Neural cell (in vitro differentiated cells): ENCODE results near the gene SLC22A16. TPM values are rescaled to one million over a fixed set of nuclear protein-coding genes. Genes with fewer than 3 reads are reported as not detected.

Source experiments
- H2AFZ ChIP-seq: fragments of 200-600, 300-800 bp; sonication (generic), shearing (Covaris generic); 2 replicates; pipeline ENCODE4 v1.6.0; 2014; ENCODE audit warnings: low read depth, mild to moderate bottlenecking, antibody characterized with exemption, low read length, moderate library complexity
- H3F3A ChIP-seq: fragments of 200-600 bp; shearing (Covaris generic); 2 replicates; pipeline ENCODE4 v1.6.1; 2016; ENCODE audit warnings: mild to moderate bottlenecking, moderate library complexity, mixed read lengths, antibody characterized with exemption, low read length; ENCODE audit not compliant: insufficient read depth, poor library complexity, severe bottlenecking
- H3K27ac ChIP-seq: fragments of 200-600, 300-800 bp; sonication (generic), shearing (Covaris generic); 2 replicates; pipeline ENCODE4 v1.5.1; 2014; ENCODE audit warnings: mild to moderate bottlenecking, low read length, moderate library complexity
- H3K27me3 ChIP-seq: fragments of 300-800, 200-600 bp; sonication (generic), shearing (Covaris generic); 2 replicates; pipeline ENCODE4 v1.6.0; 2014; ENCODE audit warnings: mild to moderate bottlenecking, low read depth, low read length, moderate library complexity; ENCODE audit not compliant: insufficient read depth
- H3K36me3 ChIP-seq: fragments of 300-800, 200-600 bp; sonication (generic), shearing (Covaris generic); 2 replicates; pipeline ENCODE4 v1.5.1; 2014; ENCODE audit warnings: mild to moderate bottlenecking, antibody characterized with exemption, low read length, moderate library complexity; ENCODE audit not compliant: insufficient read depth
- H3K4me2 ChIP-seq: fragments of 300-800, 200-600 bp; sonication (generic), shearing (Covaris generic); 2 replicates; pipeline ENCODE4 v1.6.0; 2014; ENCODE audit warnings: mild to moderate bottlenecking, low read length
- H3K4me3 ChIP-seq: fragments of 300-800, 200-600 bp; sonication (generic), shearing (Covaris generic); 2 replicates; pipeline ENCODE4 v1.5.1; 2014; ENCODE audit warnings: mild to moderate bottlenecking, low read length, moderate library complexity
- H3K79me2 ChIP-seq: fragments of 200-600 bp; shearing (Covaris generic); replicated peaks from 2 replicates; pipeline ENCODE4 v1.6.0; 2014; ENCODE audit warnings: mild to moderate bottlenecking, low read length, moderate library complexity; ENCODE audit not compliant: insufficient read depth
- H3K9ac ChIP-seq: fragments of 300-800, 200-600 bp; sonication (generic), shearing (Covaris generic); 2 replicates; pipeline ENCODE4 v1.6.1; 2016; ENCODE audit warnings: mild to moderate bottlenecking, low read length, mixed read lengths
- H3K9me2 ChIP-seq: fragments of 200-600 bp; shearing (Covaris generic); 2 replicates; pipeline ENCODE4 v1.6.1; 2016; ENCODE audit warnings: mild to moderate bottlenecking, low read length, mixed read lengths; ENCODE audit not compliant: insufficient read depth
- H3K9me3 ChIP-seq: fragments of 200-600, 300-800 bp; sonication (generic), shearing (Covaris generic); 2 replicates; pipeline ENCODE4 v1.6.1; 2016; ENCODE audit warnings: mild to moderate bottlenecking, mixed run types, low read length, moderate library complexity, mixed read lengths
- H4K20me1 ChIP-seq: fragments of 200-600 bp; shearing (Covaris generic); 2 replicates; pipeline ENCODE4 v1.6.1; 2016; ENCODE audit warnings: mild to moderate bottlenecking, mixed run types; ENCODE audit not compliant: insufficient read depth
- EP300 ChIP-seq: fragments of 450-650 bp; conservative IDR thresholded peaks from 2 replicates; pipeline ENCODE4 v1.6.1; 2014; ENCODE audit warnings: antibody characterized with exemption, mild to moderate bottlenecking, moderate library complexity; ENCODE audit not compliant: poor library complexity, severe bottlenecking
- EZH2 ChIP-seq: fragments of 200-600, 300-800 bp; shearing (Covaris generic), sonication (generic); IDR thresholded peaks from 2 replicates; pipeline ENCODE4 v1.6.1; 2014; ENCODE audit warnings: antibody characterized with exemption, low read length, borderline replicate concordance, mild to moderate bottlenecking; ENCODE audit not compliant: insufficient read depth, poor library complexity, severe bottlenecking
- MXI1 ChIP-seq: fragments of 450-650 bp; conservative IDR thresholded peaks from 2 replicates; pipeline ENCODE4 v1.6.1; 2014; ENCODE audit warnings: antibody characterized with exemption, mild to moderate bottlenecking; ENCODE audit not compliant: poor library complexity, severe bottlenecking
- POLR2AphosphoS5 ChIP-seq: IDR thresholded peaks from 2 replicates; pipeline ENCODE4 v1.6.1; 2012
- RAD21 ChIP-seq: fragments of 450-650 bp; conservative IDR thresholded peaks from 2 replicates; pipeline ENCODE4 v1.6.1; 2014; ENCODE audit warnings: antibody characterized with exemption, mild to moderate bottlenecking, moderate library complexity
- SMC3 ChIP-seq: fragments of 450-650 bp; conservative IDR thresholded peaks from 2 replicates; pipeline ENCODE4 v1.6.1; 2014; ENCODE audit warnings: antibody characterized with exemption, mild to moderate bottlenecking, moderate library complexity; ENCODE audit not compliant: poor library complexity
- TAF1 ChIP-seq: IDR thresholded peaks from 2 replicates; pipeline ENCODE4 v1.6.1; 2012; ENCODE audit warnings: low read depth
- polyA plus RNA-seq: library from polyadenylated mRNA; depleted of rRNA; stranded (reverse); fragments of >200 nt; gene quantifications from 2 replicates; pipeline ENCODE4 v1.2.3, GENCODE V29; 2014
- TF ChIP-seq, protein P1 (sequence below): fragments of 450-650 bp; IDR thresholded peaks from 2 replicates; pipeline ENCODE4 v1.5.1; 2014; ENCODE audit warnings: antibody characterized with exemption, mild to moderate bottlenecking, moderate library complexity; ENCODE audit not compliant: poor library complexity, severe bottlenecking
- TF ChIP-seq, protein P2 (sequence below): IDR thresholded peaks from 2 replicates; pipeline ENCODE4 v1.6.1; 2012; ENCODE audit warnings: borderline replicate concordance

Gene SLC22A16
- polyA plus RNA-seq, 1 donor from 2014 or later: not detected

DNA sequence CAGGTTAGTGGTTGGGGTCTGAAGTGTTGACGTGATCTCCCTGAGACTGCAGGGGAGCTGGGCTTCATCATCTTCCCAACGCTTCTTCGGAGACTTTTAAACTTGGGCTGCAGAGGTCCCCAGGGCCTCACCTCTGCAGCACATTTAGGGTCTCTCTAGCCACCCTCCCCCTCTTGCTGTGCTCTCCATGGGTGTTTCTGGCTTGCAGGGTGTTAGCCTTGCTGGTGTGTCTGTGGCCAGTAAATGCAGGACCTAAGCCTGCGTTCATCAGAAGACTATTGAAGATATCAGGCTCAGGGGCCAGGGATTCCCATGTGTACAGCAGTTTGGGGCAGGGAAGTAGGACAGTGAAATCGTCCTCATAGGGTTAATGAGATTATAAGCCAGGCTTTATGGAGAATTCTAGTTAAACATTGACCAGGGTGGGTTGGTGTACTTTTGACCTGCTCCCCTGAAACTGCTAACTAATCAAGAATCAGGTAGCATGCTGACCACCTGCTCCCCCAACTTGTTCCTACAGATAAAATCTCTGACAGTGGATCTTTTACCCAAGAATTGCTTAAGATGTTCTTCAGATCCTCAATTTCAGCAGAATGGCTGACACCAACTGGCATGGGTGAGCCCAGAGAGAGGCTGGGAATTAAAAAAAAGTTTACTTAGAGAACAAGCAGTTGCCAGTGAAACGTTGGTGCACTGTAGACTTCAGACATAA is 57.2 kb downstream of the SLC22A16 start:
- no peaks in the 10 kb centered on the region for H4K20me1 ChIP-seq
- TF ChIP-seq RAD21: no peak
- TF ChIP-seq MXI1: no peak
- no peak for TF ChIP-seq EP300

DNA sequence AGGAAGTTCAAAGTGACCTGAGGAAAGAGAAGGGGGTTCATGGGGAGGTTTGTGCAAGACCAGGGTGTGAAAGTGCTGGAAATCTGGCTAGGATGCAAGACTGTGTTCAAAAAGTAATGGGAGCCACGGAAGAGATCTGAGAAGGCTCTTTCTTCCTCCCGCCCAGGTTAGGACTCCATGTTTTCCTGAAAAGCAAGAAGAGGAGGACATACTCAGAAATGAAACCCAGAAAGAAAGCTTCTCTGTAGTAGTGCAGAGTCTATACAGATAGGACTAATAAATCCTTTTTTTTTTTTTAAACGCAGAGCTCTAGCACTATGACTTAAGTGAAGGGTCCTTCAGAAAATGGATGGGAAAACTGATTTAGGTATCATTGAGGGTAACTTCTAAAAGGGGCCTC is 57.8 kb downstream of the SLC22A16 start:
- H3K4me3 ChIP-seq: no peak overlapping the region
- H3K79me2 ChIP-seq: no peaks in the 10 kb centered on the region
- no peak overlapping the region for H3K4me2 ChIP-seq
- H3K9me3 ChIP-seq: no peaks in the 10 kb centered on the region
- no peak for TF ChIP-seq EP300
- TF ChIP-seq, protein P1, sequence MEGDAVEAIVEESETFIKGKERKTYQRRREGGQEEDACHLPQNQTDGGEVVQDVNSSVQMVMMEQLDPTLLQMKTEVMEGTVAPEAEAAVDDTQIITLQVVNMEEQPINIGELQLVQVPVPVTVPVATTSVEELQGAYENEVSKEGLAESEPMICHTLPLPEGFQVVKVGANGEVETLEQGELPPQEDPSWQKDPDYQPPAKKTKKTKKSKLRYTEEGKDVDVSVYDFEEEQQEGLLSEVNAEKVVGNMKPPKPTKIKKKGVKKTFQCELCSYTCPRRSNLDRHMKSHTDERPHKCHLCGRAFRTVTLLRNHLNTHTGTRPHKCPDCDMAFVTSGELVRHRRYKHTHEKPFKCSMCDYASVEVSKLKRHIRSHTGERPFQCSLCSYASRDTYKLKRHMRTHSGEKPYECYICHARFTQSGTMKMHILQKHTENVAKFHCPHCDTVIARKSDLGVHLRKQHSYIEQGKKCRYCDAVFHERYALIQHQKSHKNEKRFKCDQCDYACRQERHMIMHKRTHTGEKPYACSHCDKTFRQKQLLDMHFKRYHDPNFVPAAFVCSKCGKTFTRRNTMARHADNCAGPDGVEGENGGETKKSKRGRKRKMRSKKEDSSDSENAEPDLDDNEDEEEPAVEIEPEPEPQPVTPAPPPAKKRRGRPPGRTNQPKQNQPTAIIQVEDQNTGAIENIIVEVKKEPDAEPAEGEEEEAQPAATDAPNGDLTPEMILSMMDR: no peak
- no peak for TF ChIP-seq EZH2
- no peak for TF ChIP-seq TAF1
- TF ChIP-seq MXI1: no peak
- no peak for TF ChIP-seq SMC3
- H3K36me3 ChIP-seq: no peaks in the 10 kb centered on the region
- H2AFZ ChIP-seq: no peak overlapping the region
- no peaks in the 10 kb centered on the region for H4K20me1 ChIP-seq
- H3K27me3 ChIP-seq: no peaks in the 10 kb centered on the region
- H3K9me2 ChIP-seq: no peaks in the 10 kb centered on the region
- no peak overlapping the region for H3K27ac ChIP-seq
- no peak overlapping the region for H3K9ac ChIP-seq
- H3F3A ChIP-seq: no peaks in the 10 kb centered on the region

More for the DNA sequence above, 57.2 kb downstream of the SLC22A16 start:
- H3K9ac ChIP-seq: no peak overlapping the region
- no peaks in the 10 kb centered on the region for H3K9me2 ChIP-seq
- H3K27me3 ChIP-seq: no peaks in the 10 kb centered on the region
- no peaks in the 10 kb centered on the region for H3K79me2 ChIP-seq
- no peaks in the 10 kb centered on the region for H3K9me3 ChIP-seq
- H3K36me3 ChIP-seq: no peaks in the 10 kb centered on the region
- H3F3A ChIP-seq: no peaks in the 10 kb centered on the region
- H3K27ac ChIP-seq: no peak overlapping the region
- no peak overlapping the region for H2AFZ ChIP-seq
- no peak overlapping the region for H3K4me3 ChIP-seq
- H3K4me2 ChIP-seq: no peak overlapping the region

DNA sequence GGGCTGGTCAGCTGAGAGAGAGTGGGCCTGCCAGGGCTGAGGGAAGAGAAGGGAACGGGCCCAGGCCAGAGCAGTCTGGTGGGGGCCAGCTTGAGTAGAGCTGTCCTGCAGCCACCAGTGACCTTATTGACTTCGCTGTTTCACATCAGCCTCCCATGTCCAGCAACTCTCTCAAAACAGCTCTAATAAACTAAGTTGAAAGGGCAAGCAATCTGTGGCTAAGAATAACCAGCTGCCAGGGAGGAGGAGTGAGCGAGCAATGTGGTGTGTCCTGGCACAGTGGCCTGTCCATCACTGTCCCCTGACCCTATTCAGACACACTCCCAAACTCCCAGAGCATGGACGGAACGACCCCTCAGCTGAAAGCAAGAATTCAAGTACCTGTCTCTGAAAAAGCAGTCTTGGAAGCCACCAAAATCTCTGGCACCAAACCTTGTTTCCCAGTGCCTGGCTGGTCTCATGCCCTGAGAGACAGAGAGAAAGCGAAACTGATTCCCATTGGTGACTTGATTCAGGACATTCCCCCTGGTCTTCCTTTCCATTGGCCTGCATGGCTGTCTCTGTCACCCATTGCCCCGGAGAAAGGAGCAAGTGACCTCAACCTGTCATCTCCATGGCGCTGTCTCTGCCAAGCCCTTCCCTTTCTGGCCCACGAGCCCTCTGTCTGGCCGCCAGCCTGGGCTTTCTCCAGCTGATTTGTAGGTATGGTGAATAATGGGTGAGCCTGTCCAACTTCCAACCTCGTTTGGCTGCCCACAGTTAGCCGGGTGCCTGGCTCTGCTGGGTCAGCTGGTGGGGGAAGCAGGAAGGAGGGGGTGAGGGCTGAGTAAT is 61.1 kb downstream of the SLC22A16 start, which contains the start of gene DDO:
DDO (minus strand) TSS at position 490 of the 831 bp plus-strand sequence. CDS start 2,113 bp downstream, outside the sequence.
- H3K9ac ChIP-seq: no peak within 1 kb of the TSS
- no peak within 1 kb of the TSS for H3K4me2 ChIP-seq
- H3K4me3 ChIP-seq: no peak within 1 kb of the TSS

More for the DNA sequence above, 61.1 kb downstream of the SLC22A16 start, which contains the start of gene DDO:
- H3K36me3 ChIP-seq: no peaks in the 10 kb centered on the region
- H3K27ac ChIP-seq: no peak within 1 kb of the TSS
- no peaks in the 10 kb centered on the region for H3F3A ChIP-seq
- H3K9me3 ChIP-seq: no peaks in the 10 kb centered on the region
- H3K9me2 ChIP-seq: no peaks in the 10 kb centered on the region
- H2AFZ ChIP-seq: no peak within 1 kb of the TSS
- H3K79me2 ChIP-seq: no peaks in the 10 kb centered on the region
- H3K27me3 ChIP-seq: no peaks in the 10 kb centered on the region
- TF ChIP-seq RAD21 (no peak), EP300 (no peak), POLR2AphosphoS5 (no peak), TAF1 (no peak), MXI1 (no peak), SMC3 (no peak), EZH2 (no peak)
- TF ChIP-seq, protein P1: no peak
- TF ChIP-seq, protein P2, sequence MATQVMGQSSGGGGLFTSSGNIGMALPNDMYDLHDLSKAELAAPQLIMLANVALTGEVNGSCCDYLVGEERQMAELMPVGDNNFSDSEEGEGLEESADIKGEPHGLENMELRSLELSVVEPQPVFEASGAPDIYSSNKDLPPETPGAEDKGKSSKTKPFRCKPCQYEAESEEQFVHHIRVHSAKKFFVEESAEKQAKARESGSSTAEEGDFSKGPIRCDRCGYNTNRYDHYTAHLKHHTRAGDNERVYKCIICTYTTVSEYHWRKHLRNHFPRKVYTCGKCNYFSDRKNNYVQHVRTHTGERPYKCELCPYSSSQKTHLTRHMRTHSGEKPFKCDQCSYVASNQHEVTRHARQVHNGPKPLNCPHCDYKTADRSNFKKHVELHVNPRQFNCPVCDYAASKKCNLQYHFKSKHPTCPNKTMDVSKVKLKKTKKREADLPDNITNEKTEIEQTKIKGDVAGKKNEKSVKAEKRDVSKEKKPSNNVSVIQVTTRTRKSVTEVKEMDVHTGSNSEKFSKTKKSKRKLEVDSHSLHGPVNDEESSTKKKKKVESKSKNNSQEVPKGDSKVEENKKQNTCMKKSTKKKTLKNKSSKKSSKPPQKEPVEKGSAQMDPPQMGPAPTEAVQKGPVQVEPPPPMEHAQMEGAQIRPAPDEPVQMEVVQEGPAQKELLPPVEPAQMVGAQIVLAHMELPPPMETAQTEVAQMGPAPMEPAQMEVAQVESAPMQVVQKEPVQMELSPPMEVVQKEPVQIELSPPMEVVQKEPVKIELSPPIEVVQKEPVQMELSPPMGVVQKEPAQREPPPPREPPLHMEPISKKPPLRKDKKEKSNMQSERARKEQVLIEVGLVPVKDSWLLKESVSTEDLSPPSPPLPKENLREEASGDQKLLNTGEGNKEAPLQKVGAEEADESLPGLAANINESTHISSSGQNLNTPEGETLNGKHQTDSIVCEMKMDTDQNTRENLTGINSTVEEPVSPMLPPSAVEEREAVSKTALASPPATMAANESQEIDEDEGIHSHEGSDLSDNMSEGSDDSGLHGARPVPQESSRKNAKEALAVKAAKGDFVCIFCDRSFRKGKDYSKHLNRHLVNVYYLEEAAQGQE: no peak
- no peaks in the 10 kb centered on the region for H4K20me1 ChIP-seq
